ENCODE measurements around the gene TCTN3.

DNA sequence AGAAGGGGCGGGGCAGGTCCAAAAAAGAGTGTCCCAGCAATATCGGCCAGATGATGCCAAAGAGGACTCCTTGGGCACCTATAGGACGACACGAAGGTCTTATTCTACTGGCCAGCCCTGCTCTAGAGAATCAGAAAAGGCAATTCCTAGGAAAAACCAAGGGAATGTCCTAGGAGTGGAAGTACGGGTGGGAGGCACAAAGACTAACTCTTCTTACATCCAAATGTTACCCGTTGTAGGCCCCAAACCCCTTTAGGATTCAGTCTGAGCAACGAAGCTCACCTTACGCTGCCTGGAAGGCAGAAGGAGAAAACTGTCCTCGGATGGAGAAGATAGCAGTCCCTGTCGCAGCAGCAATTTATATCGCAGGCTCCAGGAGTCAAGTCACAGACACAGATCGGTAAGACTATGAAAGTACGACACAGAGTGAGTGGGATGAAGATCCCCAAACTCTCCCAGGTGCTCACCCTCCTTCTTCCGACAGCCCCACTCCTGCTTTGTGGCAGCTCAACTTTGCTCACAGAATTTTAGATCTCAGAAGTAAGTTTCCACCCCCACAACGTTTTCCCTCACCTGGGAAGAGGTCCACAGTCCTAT lies 558 bp downstream of the TCTN3 start:
- TF ChIP-seq, protein P1, sequence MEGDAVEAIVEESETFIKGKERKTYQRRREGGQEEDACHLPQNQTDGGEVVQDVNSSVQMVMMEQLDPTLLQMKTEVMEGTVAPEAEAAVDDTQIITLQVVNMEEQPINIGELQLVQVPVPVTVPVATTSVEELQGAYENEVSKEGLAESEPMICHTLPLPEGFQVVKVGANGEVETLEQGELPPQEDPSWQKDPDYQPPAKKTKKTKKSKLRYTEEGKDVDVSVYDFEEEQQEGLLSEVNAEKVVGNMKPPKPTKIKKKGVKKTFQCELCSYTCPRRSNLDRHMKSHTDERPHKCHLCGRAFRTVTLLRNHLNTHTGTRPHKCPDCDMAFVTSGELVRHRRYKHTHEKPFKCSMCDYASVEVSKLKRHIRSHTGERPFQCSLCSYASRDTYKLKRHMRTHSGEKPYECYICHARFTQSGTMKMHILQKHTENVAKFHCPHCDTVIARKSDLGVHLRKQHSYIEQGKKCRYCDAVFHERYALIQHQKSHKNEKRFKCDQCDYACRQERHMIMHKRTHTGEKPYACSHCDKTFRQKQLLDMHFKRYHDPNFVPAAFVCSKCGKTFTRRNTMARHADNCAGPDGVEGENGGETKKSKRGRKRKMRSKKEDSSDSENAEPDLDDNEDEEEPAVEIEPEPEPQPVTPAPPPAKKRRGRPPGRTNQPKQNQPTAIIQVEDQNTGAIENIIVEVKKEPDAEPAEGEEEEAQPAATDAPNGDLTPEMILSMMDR (IDR thresholded peaks at IDR 0.05) = no peak
- TF ChIP-seq POLR2A (IDR thresholded peaks at IDR 0.05; ENCODE audit: low read depth) (no peak), POLR2AphosphoS5 (IDR thresholded peaks at IDR 0.05) (no peak), EP300 (IDR thresholded peaks at IDR 0.05) (no peak)
